Trophoblast cell (in vitro differentiated cells and primary cell): ENCODE measurements around the gene MRPS27.

Source experiments
- DNase-seq, 2 donors: peaks; one replicate each; pipeline ENCODE4 v3.0.0-alpha.2; 2016
- H2AFZ ChIP-seq: 2 replicates; pipeline ENCODE4 v1.6.1; 2013; ENCODE audit warnings: low read length, moderate library complexity, mild to moderate bottlenecking; ENCODE audit not compliant: insufficient read depth, poor library complexity
- H2AK5ac ChIP-seq: 2 replicates; pipeline ENCODE4 v1.6.1; 2013; ENCODE audit warnings: mild to moderate bottlenecking, low read length
- H2BK120ac ChIP-seq: 2 replicates; pipeline ENCODE4 v1.6.1; 2013; ENCODE audit warnings: low read length, mild to moderate bottlenecking, moderate library complexity; ENCODE audit not compliant: insufficient read depth, poor library complexity
- H2BK12ac ChIP-seq: 2 replicates; pipeline ENCODE4 v1.6.1; 2013; ENCODE audit warnings: mild to moderate bottlenecking, low read length, moderate library complexity
- H2BK5ac ChIP-seq: 2 replicates; pipeline ENCODE4 v1.6.1; 2013; ENCODE audit warnings: low read length, low read depth, moderate library complexity, mild to moderate bottlenecking; ENCODE audit not compliant: poor library complexity
- H3K14ac ChIP-seq: 2 replicates; pipeline ENCODE4 v1.6.1; 2013; ENCODE audit warnings: mild to moderate bottlenecking, low read length
- H3K18ac ChIP-seq: 2 replicates; pipeline ENCODE4 v1.6.1; 2013; ENCODE audit warnings: mild to moderate bottlenecking, low read length
- H3K23ac ChIP-seq: 2 replicates; pipeline ENCODE4 v1.6.1; 2013; ENCODE audit warnings: low read length
- H3K27ac ChIP-seq: 2 replicates; pipeline ENCODE4 v1.5.1; 2013; ENCODE audit warnings: low read depth, mild to moderate bottlenecking, inconsistent platforms, low read length, moderate library complexity
- H3K27me3 ChIP-seq: 2 replicates; pipeline ENCODE4 v1.6.1; 2013; ENCODE audit warnings: inconsistent platforms, mild to moderate bottlenecking, low read length, moderate library complexity; ENCODE audit not compliant: insufficient read depth
- H3K36me3 ChIP-seq, 2 experiments: 1 replicate in 1 of 2; 2 replicates in 1 of 2; pipeline ENCODE4 v1.6.1; 2013; ENCODE audit warnings: low read length in 2 of 2, mild to moderate bottlenecking in 2 of 2, moderate library complexity in 1 of 2; ENCODE audit not compliant: insufficient read depth in 2 of 2, control insufficient read depth in 1 of 2
- H3K4ac ChIP-seq: 2 replicates; pipeline ENCODE4 v1.6.1; 2013; ENCODE audit warnings: low read depth, mild to moderate bottlenecking, low read length, moderate library complexity
- H3K4me1 ChIP-seq, 2 experiments: 1 replicate in 1 of 2; 2 replicates in 1 of 2; pipeline ENCODE4 v1.6.1; 2013; ENCODE audit warnings: low read length in 2 of 2, mild to moderate bottlenecking in 2 of 2, moderate library complexity in 1 of 2; ENCODE audit not compliant: insufficient read depth in 2 of 2, control insufficient read depth in 1 of 2
- H3K4me2 ChIP-seq: 2 replicates; pipeline ENCODE4 v1.6.1; 2013; ENCODE audit warnings: inconsistent platforms, mild to moderate bottlenecking, low read length, moderate library complexity
- H3K4me3 ChIP-seq: 2 replicates; pipeline ENCODE4 v1.5.1; 2013; ENCODE audit warnings: mild to moderate bottlenecking, low read depth, low read length, inconsistent platforms
- H3K79me1 ChIP-seq: one replicate; pipeline ENCODE4 v1.6.1; 2013; ENCODE audit warnings: low read length
- H3K79me2 ChIP-seq: 2 replicates; pipeline ENCODE4 v1.6.1; 2013; ENCODE audit warnings: low read length, mild to moderate bottlenecking; ENCODE audit not compliant: control insufficient read depth, insufficient read depth, poor library complexity
- H3K9ac ChIP-seq: 2 replicates; pipeline ENCODE4 v1.6.1; 2013; ENCODE audit warnings: mild to moderate bottlenecking, low read length
- H3K9me3 ChIP-seq: 2 replicates; pipeline ENCODE4 v1.6.1; 2013; ENCODE audit warnings: low read depth, mild to moderate bottlenecking, control low read depth, inconsistent platforms, low read length; ENCODE audit not compliant: insufficient read depth
- H4K12ac ChIP-seq: 2 replicates; pipeline ENCODE4 v1.6.1; 2013; ENCODE audit warnings: low read depth, mild to moderate bottlenecking, low read length, moderate library complexity
- H4K8ac ChIP-seq: 2 replicates; pipeline ENCODE4 v1.6.1; 2013; ENCODE audit warnings: low read depth, mild to moderate bottlenecking, low read length, moderate library complexity
- H4K91ac ChIP-seq: one replicate; pipeline ENCODE4 v1.6.1; 2013; ENCODE audit warnings: low read depth, mild to moderate bottlenecking, low read length, moderate library complexity
- WGBS: extraction: QIAGEN DNeasy Blood & Tissue Kit; methylation state at CpG from one replicate; pipeline ENCODE4 v1.1.7; 2013; ENCODE audit warnings: missing lambda C conversion rate; ENCODE audit not compliant: insufficient read length, insufficient coverage; ENCODE audit errors: extremely low coverage; 5-methylcytosine and 5-hydroxymethylcytosine counted together

Gene MRPS27

DNA sequence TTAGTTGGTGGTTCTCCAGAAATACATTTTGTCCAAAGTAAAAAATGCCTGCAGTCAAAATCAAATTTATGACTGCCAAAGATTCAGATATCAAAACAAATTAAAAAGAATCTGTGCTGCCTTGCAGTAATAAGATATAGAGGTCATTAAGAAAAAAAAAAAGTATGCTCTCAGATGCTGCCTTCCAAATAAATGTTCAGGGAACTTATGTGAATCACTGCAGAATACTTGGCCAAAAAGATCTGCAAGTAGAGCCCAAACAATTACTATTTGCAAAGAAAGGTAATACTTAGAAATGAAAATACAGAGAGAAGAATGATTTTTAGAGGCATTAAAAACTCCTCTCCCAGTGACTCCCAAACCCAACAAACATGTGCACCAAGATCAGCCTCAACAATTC, 52.4 kb downstream of the MRPS27 start:
- no peak overlapping the region for H3K9ac ChIP-seq
- H2BK5ac ChIP-seq: no peak overlapping the region
- no peaks in the 10 kb centered on the region for H3K79me1 ChIP-seq
- H2AK5ac ChIP-seq: no peak overlapping the region
- no peak overlapping the region for H3K27ac ChIP-seq
- no peak overlapping the region for H2BK120ac ChIP-seq
- no peaks in the 10 kb centered on the region for H3K9me3 ChIP-seq
- H2BK12ac ChIP-seq: no peak overlapping the region
- H3K23ac ChIP-seq: no peak overlapping the region
- no peaks in the 10 kb centered on the region for H3K27me3 ChIP-seq
- no peak overlapping the region for H3K4ac ChIP-seq
- H4K12ac ChIP-seq: no peak overlapping the region
- peaks cover 0 to 2% of the 10 kb centered on the region in 2 experiments for H3K4me1 ChIP-seq
- no peak overlapping the region for H2AFZ ChIP-seq
- no peak overlapping the region for H4K8ac ChIP-seq
- H3K79me2 ChIP-seq: no peaks in the 10 kb centered on the region
- no peak overlapping the region for H3K4me2 ChIP-seq
- peaks cover under 1 to 3% of the 10 kb centered on the region in 2 experiments for H3K36me3 ChIP-seq
- no peak overlapping the region for H3K18ac ChIP-seq
- DNase-seq: no peak
- no peak overlapping the region for H3K14ac ChIP-seq
- no peak overlapping the region for H3K4me3 ChIP-seq
- no peak overlapping the region for H4K91ac ChIP-seq

DNA sequence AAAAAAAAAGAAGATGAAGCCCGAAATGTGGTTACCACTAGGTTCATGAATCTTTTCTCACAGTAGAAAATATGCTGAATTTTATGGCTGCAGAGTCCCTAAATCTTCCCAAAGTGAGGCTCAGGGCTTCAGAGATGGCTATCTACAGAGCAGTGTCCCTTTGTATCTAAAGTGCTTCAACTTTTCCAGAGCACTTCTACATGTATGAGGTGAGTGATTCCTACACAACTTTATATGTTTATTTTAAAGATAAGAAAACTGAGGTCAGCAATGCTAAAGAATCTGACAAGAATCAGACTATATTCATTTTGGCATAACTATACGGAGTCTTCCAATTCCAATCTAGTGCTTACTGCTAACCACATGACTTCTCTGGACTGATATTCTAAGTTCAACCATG, 53.2 kb downstream of the MRPS27 start:
- Histone ChIP-seq H4K8ac (no peak overlapping the region), H2BK5ac (no peak overlapping the region), H4K91ac (no peak overlapping the region), H3K4ac (peak overlapping the region; percentile 46), H3K4me1 (no peaks in the 10 kb centered on the region), H3K79me1 (no peaks in the 10 kb centered on the region), H3K27ac (no peak overlapping the region), H3K36me3 (peaks cover 0 to 2% of the 10 kb centered on the region in 2 experiments), H3K9ac (no peak overlapping the region), H3K23ac (no peak overlapping the region), H3K9me3 (no peaks in the 10 kb centered on the region), H3K4me3 (no peak overlapping the region), H2BK12ac (no peak overlapping the region), H3K4me2 (no peak overlapping the region), H2BK120ac (no peak overlapping the region), H4K12ac (no peak overlapping the region), H3K27me3 (no peaks in the 10 kb centered on the region), H3K14ac (no peak overlapping the region), H3K79me2 (no peaks in the 10 kb centered on the region), H3K18ac (no peak overlapping the region), H2AK5ac (no peak overlapping the region), H2AFZ (no peak overlapping the region)
- no CpG with 5 or more reads among the region's 2 CpGs for WGBS
- no peak for DNase-seq

DNA sequence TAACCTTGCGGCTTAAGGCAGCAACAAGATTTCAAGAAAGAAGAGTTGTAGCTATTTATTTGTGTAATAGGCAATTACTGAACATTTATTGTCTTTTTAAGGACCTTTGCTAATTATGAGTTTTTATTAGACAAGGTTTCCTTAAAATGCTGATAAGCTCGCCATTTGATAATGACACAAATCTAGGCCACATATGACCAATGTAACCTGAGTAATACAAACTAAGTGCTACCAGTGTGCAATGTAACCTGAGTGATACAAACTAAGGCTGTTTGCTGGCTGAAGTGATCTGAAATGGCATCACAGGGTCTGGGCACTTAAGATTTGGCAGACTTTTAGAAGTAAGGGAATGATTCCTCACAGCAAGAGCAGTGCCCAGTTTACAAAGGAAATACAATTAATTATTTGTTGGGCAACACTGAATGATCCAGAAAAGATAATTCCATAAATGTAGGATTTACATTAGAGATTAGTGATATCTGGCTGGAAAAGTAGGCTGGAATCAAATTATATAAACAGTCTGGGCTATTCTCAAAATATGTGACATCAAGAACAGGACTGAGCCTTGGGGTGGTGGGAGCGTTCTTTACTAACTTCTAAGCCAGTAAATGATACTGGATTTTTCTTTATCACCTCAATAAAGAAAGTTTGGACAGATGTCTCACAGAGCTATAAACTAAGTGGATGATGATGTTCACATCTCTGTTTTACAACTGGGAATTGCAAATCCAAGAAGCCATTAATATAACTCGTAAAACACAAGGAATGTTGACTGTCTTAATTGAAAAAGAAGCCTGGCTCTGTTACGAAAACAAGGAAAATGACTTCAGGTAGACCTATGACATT, 54.8 kb downstream of the MRPS27 start:
- Histone ChIP-seq H4K91ac (no peak overlapping the region), H3K9ac (no peak overlapping the region), H3K27me3 (no peaks in the 10 kb centered on the region), H3K36me3 (peaks cover 0 to 2% of the 10 kb centered on the region in 2 experiments), H3K23ac (no peak overlapping the region), H2BK12ac (no peak overlapping the region), H3K18ac (no peak overlapping the region), H2AK5ac (no peak overlapping the region), H3K27ac (no peak overlapping the region), H3K79me1 (no peaks in the 10 kb centered on the region), H2BK5ac (no peak overlapping the region), H3K4me3 (no peak overlapping the region), H3K4me2 (no peak overlapping the region), H4K12ac (no peak overlapping the region), H2BK120ac (no peak overlapping the region), H3K14ac (no peak overlapping the region), H3K4me1 (no peaks in the 10 kb centered on the region), H3K9me3 (no peaks in the 10 kb centered on the region), H4K8ac (no peak overlapping the region), H3K79me2 (no peaks in the 10 kb centered on the region), H3K4ac (no peak overlapping the region), H2AFZ (no peak overlapping the region)
- no CpG with 5 or more reads among the region's 5 CpGs for WGBS
- DNase-seq: no peak

DNA sequence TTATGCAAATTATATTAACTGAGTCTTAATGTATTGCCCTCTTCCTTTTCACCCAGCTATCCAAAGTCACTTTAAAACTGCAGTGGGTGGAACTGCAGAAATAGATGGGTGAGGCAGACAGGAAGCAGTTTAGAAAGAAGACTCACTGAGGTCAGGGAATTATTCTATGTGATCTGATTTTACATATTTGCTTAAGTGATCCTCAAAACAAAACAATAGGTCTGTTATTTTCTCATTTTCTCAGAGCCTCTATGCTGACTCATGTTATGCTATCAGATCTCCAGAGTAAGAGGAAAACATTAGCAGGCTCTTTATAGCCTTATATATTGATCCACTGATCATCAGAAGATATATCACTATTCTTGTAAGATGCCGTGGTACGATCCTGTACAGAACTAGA, 63.5 kb downstream of the MRPS27 start:
- Histone ChIP-seq H3K4ac (no peak overlapping the region), H2BK12ac (no peak overlapping the region), H4K12ac (no peak overlapping the region), H3K23ac (no peak overlapping the region), H3K18ac (no peak overlapping the region), H3K27ac (no peak overlapping the region), H3K14ac (no peak overlapping the region), H3K79me2 (no peaks in the 10 kb centered on the region), H4K91ac (no peak overlapping the region), H3K79me1 (no peaks in the 10 kb centered on the region), H3K36me3 (peaks cover 0 to 2% of the 10 kb centered on the region in 2 experiments), H3K4me1 (no peaks in the 10 kb centered on the region), H2AK5ac (no peak overlapping the region), H3K9me3 (no peaks in the 10 kb centered on the region), H2BK120ac (no peak overlapping the region), H2BK5ac (no peak overlapping the region), H2AFZ (no peak overlapping the region), H3K4me2 (no peak overlapping the region), H4K8ac (no peak overlapping the region), H3K9ac (no peak overlapping the region), H3K27me3 (no peaks in the 10 kb centered on the region), H3K4me3 (no peak overlapping the region)
- DNase-seq: no peak
- no CpG with 5 or more reads among the region's 2 CpGs for WGBS
